ENCODE measurements around the gene EBPL.

- TF ChIP-seq CTCF (IDR thresholded peaks at IDR 0.05) (no peak), POLR2A (IDR thresholded peaks at IDR 0.05) (no peak)
Observed at GRCh38 chr13:49645451-49645850, 45.8 kb downstream of the EBPL start.
